H9 (cell line): ENCODE data around the gene DPH2. TPM values are rescaled to one million over a fixed set of nuclear protein-coding genes. Genes with fewer than 3 reads are reported as not detected.

Experiments
- DNase-seq: peaks from one replicate; pipeline ENCODE4 v3.0.0-alpha.2; 2017
- H2AFZ ChIP-seq: one replicate; pipeline ENCODE4 v1.6.1; 2013; ENCODE audit warnings: mild to moderate bottlenecking, low read length, control low read depth, moderate library complexity
- H2AK5ac ChIP-seq: 2 replicates; pipeline ENCODE4 v1.6.1; 2013; ENCODE audit warnings: low read length, control low read depth, mixed read lengths; ENCODE audit not compliant: insufficient read length
- H2BK120ac ChIP-seq: one replicate; pipeline ENCODE4 v1.6.1; 2013; ENCODE audit warnings: low read depth, mild to moderate bottlenecking, low read length, control low read depth, inconsistent platforms; ENCODE audit not compliant: poor library complexity, severe bottlenecking
- H2BK12ac ChIP-seq: 2 replicates; pipeline ENCODE4 v1.6.1; 2013; ENCODE audit warnings: low read length, control low read depth, mixed read lengths, low read depth; ENCODE audit not compliant: insufficient read length
- H2BK15ac ChIP-seq: 2 replicates; pipeline ENCODE4 v1.6.1; 2013; ENCODE audit warnings: low read depth, low read length, control low read depth
- H2BK20ac ChIP-seq: one replicate; pipeline ENCODE4 v1.6.1; 2013; ENCODE audit warnings: low read depth, mild to moderate bottlenecking, low read length, control low read depth, inconsistent platforms; ENCODE audit not compliant: poor library complexity, severe bottlenecking
- H2BK5ac ChIP-seq: 2 replicates; pipeline ENCODE4 v1.6.1; 2013; ENCODE audit warnings: low read length, control low read depth, mixed read lengths; ENCODE audit not compliant: insufficient read length
- H3K14ac ChIP-seq: 2 replicates; pipeline ENCODE4 v1.6.1; 2013; ENCODE audit warnings: low read length, control low read depth; ENCODE audit not compliant: insufficient read depth
- H3K18ac ChIP-seq: 2 replicates; pipeline ENCODE4 v1.6.1; 2013; ENCODE audit warnings: low read depth, mild to moderate bottlenecking, mixed read lengths, low read length, control low read depth; ENCODE audit not compliant: insufficient read length
- H3K23ac ChIP-seq: 2 replicates; pipeline ENCODE4 v1.6.1; 2013; ENCODE audit warnings: low read length, control low read depth, mixed read lengths, low read depth; ENCODE audit not compliant: insufficient read length
- H3K23me2 ChIP-seq: 2 replicates; pipeline ENCODE4 v1.6.1; 2013; ENCODE audit warnings: low read depth, mild to moderate bottlenecking, mixed read lengths, low read length, control low read depth; ENCODE audit not compliant: insufficient read length, poor library complexity, severe bottlenecking
- H3K27ac ChIP-seq: 2 replicates; pipeline ENCODE4 v1.5.1; 2013; ENCODE audit warnings: low read length, control low read depth, mixed read lengths, low read depth; ENCODE audit not compliant: insufficient read length
- H3K27me3 ChIP-seq: 2 replicates; pipeline ENCODE4 v1.6.1; 2013; ENCODE audit warnings: low read length, control low read depth, inconsistent platforms; ENCODE audit not compliant: insufficient read depth
- H3K4ac ChIP-seq: 2 replicates; pipeline ENCODE4 v1.6.1; 2013; ENCODE audit warnings: low read depth, mild to moderate bottlenecking, control low read depth, inconsistent platforms, low read length, moderate library complexity
- H3K4me1 ChIP-seq: 2 replicates; pipeline ENCODE4 v1.6.1; 2013; ENCODE audit warnings: low read length, control low read depth, inconsistent platforms; ENCODE audit not compliant: insufficient read depth
- H3K4me2 ChIP-seq: 2 replicates; pipeline ENCODE4 v1.6.1; 2013; ENCODE audit warnings: low read length, control low read depth, mixed read lengths; ENCODE audit not compliant: insufficient read length, insufficient read depth
- H3K56ac ChIP-seq: 2 replicates; pipeline ENCODE4 v1.6.1; 2013; ENCODE audit warnings: low read depth, mild to moderate bottlenecking, mixed read lengths, low read length, control low read depth; ENCODE audit not compliant: insufficient read length
- H3K79me1 ChIP-seq: 2 replicates; pipeline ENCODE4 v1.6.1; 2013; ENCODE audit warnings: low read depth, mild to moderate bottlenecking, moderate library complexity, low read length, control low read depth, inconsistent platforms; ENCODE audit not compliant: insufficient read depth, poor library complexity, severe bottlenecking
- H3K79me2 ChIP-seq: 2 replicates; pipeline ENCODE4 v1.6.1; 2013; ENCODE audit warnings: low read length, control low read depth, inconsistent platforms; ENCODE audit not compliant: insufficient read depth
- H3K9ac ChIP-seq: 2 replicates; pipeline ENCODE4 v1.6.1; 2013; ENCODE audit warnings: low read length, control low read depth, mixed read lengths; ENCODE audit not compliant: insufficient read length; ENCODE audit errors: extremely low read depth
- H3K9me3 ChIP-seq: one replicate; pipeline ENCODE4 v1.6.1; 2013; ENCODE audit warnings: low read depth, low read length, inconsistent platforms; ENCODE audit not compliant: control insufficient read depth
- H3T11ph ChIP-seq: one replicate; pipeline ENCODE4 v1.6.1; 2013; ENCODE audit warnings: mild to moderate bottlenecking, low read length, control low read depth, inconsistent platforms
- H4K20me1 ChIP-seq: one replicate; pipeline ENCODE4 v1.6.1; 2013; ENCODE audit not compliant: control insufficient read depth, insufficient read length, insufficient read depth
- H4K5ac ChIP-seq: 2 replicates; pipeline ENCODE4 v1.6.1; 2013; ENCODE audit warnings: low read depth, mild to moderate bottlenecking, mixed read lengths, low read length, control low read depth; ENCODE audit not compliant: insufficient read length
- H4K8ac ChIP-seq: replicated peaks from 2 replicates; pipeline ENCODE4 v1.6.1; 2013; ENCODE audit warnings: low read length, control low read depth, mixed read lengths, low read depth; ENCODE audit not compliant: insufficient read length
- H4K91ac ChIP-seq: 2 replicates; pipeline ENCODE4 v1.6.1; 2013; ENCODE audit warnings: low read depth, mild to moderate bottlenecking, moderate library complexity, mixed read lengths, low read length, control low read depth; ENCODE audit not compliant: insufficient read length
- H3K27ac Mint-ChIP-seq, 3 experiments: 2 replicates in 2 of 3; 3 replicates in 1 of 3; pipeline ENCODE4 v1.8.0; 2020 to 2021; ENCODE audit warnings: mixed read lengths in 3 of 3, mild to moderate bottlenecking in 1 of 3, moderate library complexity in 1 of 3
- H3K27me3 Mint-ChIP-seq: 2 replicates; pipeline ENCODE4 v1.8.0; 2021; ENCODE audit warnings: low read depth, mild to moderate bottlenecking, moderate library complexity, mixed read lengths
- H3K36me3 Mint-ChIP-seq, 3 experiments: 2 replicates in 2 of 3; 3 replicates in 1 of 3; pipeline ENCODE4 v1.8.0; 2020 to 2021; ENCODE audit warnings: low read depth in 3 of 3, mixed read lengths in 3 of 3; ENCODE audit not compliant: insufficient read depth in 1 of 3
- H3K4me1 Mint-ChIP-seq, 2 experiments: 2 replicates each; pipeline ENCODE4 v1.8.0; 2020; ENCODE audit warnings: mixed read lengths in 2 of 2
- H3K4me3 Mint-ChIP-seq, 2 experiments: 2 replicates in 1 of 2; 3 replicates in 1 of 2; pipeline ENCODE4 v1.8.0; 2020 to 2021; ENCODE audit warnings: mild to moderate bottlenecking in 2 of 2, mixed read lengths in 2 of 2, moderate library complexity in 1 of 2
- H3K9me3 Mint-ChIP-seq, 2 experiments: 2 replicates in 1 of 2; 3 replicates in 1 of 2; pipeline ENCODE4 v1.8.0; 2020; ENCODE audit warnings: mild to moderate bottlenecking in 2 of 2, mixed read lengths in 2 of 2, moderate library complexity in 1 of 2
- WGBS: extraction: QIAGEN DNeasy Blood & Tissue Kit; methylation state at CpG from one replicate; pipeline ENCODE4 v1.1.7; 2013; ENCODE audit warnings: missing lambda C conversion rate, low lambda C conversion rate, mixed read lengths; ENCODE audit not compliant: insufficient read length; ENCODE audit errors: extremely low coverage; 5-methylcytosine and 5-hydroxymethylcytosine counted together
- total RNA-seq: library from RNA; stranded (reverse); gene quantifications from 2 replicates; pipeline ENCODE4 v1.2.1, GENCODE V29; 2021
- TF ChIP-seq, protein P1 (sequence below): fragments of 200-600 bp; sonication (generic); conservative IDR thresholded peaks from 3 replicates; pipeline ENCODE4 v1.8.0; 2021; ENCODE audit warnings: antibody characterized with exemption, mild to moderate bottlenecking

DPH2 gene
- total RNA-seq, 1 experiment from 2014 or later, result 74.4 TPM

DNA sequence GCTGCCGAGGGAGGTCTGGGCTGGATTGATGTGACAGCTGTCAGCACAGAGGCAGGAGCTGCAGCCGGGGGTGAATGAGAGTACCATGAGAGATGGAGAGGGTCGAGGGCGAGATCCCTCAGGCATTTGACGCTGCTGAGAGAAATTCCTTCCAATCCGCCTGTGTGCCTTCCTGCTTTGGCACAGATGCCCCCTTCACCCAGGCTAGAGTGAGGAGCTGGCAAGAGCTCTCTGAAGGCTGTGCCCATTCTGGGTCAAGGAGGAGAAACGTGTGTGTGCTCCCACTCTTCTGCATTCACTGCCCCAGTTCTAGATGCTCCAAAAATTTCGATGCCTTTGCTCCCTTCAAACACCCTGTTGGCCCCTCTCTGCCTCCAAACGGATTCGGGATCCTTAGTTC, 31.4 kb upstream of the DPH2 start:
- Histone ChIP-seq H2BK15ac (no peak overlapping the region), H3K14ac (no peak overlapping the region), H3K23ac (no peak overlapping the region), H2AK5ac (no peak overlapping the region), H4K8ac (no peak overlapping the region), H2BK120ac (no peak overlapping the region), H2BK5ac (no peak overlapping the region), H3K18ac (no peak overlapping the region), H3K23me2 (peaks cover 15% of the 10 kb centered on the region), H2BK20ac (no peak overlapping the region), H3T11ph (no peak overlapping the region), H4K91ac (no peak overlapping the region), H4K20me1 (no peaks in the 10 kb centered on the region), H3K9me3 (no peaks in the 10 kb centered on the region), H3K4me1 (peaks cover 8% of the 10 kb centered on the region; the same call in 1 of the 2 replicates), H3K4ac (no peak overlapping the region), H3K27me3 (no peaks in the 10 kb centered on the region), H3K56ac (no peak overlapping the region), H3K27ac (no peak overlapping the region), H3K79me1 (no peaks in the 10 kb centered on the region), H3K4me2 (no peak overlapping the region), H2BK12ac (no peak overlapping the region), H3K9ac (no peak overlapping the region), H3K79me2 (no peaks in the 10 kb centered on the region), H2AFZ (no peak overlapping the region), H4K5ac (no peak overlapping the region)
- Mint-ChIP-seq H3K4me1 (peaks cover 47 to 48% of the 10 kb centered on the region in 2 experiments), H3K27ac (no peak overlapping the region; a peak in 1 of 7 replicates), H3K9me3 (no peaks in the 10 kb centered on the region), H3K36me3 (peaks cover 0 to 6% (median 0%) of the 10 kb centered on the region in 3 experiments; a peak in 2 of 7 replicates), H3K4me3 (peak overlapping the region in 1 of 2 experiments; percentile 17; a peak in 1 of 5 replicates), H3K27me3 (no peaks in the 10 kb centered on the region; the same call in none of the 2 replicates)
- no CpG with 5 or more reads among the region's 10 CpGs for WGBS
- no peak for DNase-seq
- TF ChIP-seq, protein P1, sequence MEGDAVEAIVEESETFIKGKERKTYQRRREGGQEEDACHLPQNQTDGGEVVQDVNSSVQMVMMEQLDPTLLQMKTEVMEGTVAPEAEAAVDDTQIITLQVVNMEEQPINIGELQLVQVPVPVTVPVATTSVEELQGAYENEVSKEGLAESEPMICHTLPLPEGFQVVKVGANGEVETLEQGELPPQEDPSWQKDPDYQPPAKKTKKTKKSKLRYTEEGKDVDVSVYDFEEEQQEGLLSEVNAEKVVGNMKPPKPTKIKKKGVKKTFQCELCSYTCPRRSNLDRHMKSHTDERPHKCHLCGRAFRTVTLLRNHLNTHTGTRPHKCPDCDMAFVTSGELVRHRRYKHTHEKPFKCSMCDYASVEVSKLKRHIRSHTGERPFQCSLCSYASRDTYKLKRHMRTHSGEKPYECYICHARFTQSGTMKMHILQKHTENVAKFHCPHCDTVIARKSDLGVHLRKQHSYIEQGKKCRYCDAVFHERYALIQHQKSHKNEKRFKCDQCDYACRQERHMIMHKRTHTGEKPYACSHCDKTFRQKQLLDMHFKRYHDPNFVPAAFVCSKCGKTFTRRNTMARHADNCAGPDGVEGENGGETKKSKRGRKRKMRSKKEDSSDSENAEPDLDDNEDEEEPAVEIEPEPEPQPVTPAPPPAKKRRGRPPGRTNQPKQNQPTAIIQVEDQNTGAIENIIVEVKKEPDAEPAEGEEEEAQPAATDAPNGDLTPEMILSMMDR, result no peak
